Skeletal muscle satellite cell (primary cell): ENCODE measurements around the gene PPP1R15B. TPM values are rescaled to one million over a fixed set of nuclear protein-coding genes. Genes with fewer than 3 reads are reported as not detected.

ENCODE experiments used
- H3K27me3 ChIP-seq: 2 replicates; pipeline ENCODE4 v1.7.0; 2013; ENCODE audit warnings: low read length; ENCODE audit not compliant: control insufficient read depth, insufficient read depth
- H3K36me3 ChIP-seq: 2 replicates; pipeline ENCODE4 v1.7.0; 2013; ENCODE audit warnings: mild to moderate bottlenecking, control low read depth, low read length; ENCODE audit not compliant: insufficient read depth
- H3K4me1 ChIP-seq: 2 replicates; pipeline ENCODE4 v1.7.0; 2013; ENCODE audit warnings: low read length; ENCODE audit not compliant: control insufficient read depth, insufficient read depth
- H3K4me2 ChIP-seq: 2 replicates; pipeline ENCODE4 v1.7.0; 2013; ENCODE audit warnings: mild to moderate bottlenecking, low read length
- H3K4me3 ChIP-seq: 2 replicates; pipeline ENCODE4 v1.7.0; 2013; ENCODE audit warnings: low read length
- H3K9ac ChIP-seq: 2 replicates; pipeline ENCODE4 v1.7.0; 2013; ENCODE audit warnings: mild to moderate bottlenecking, low read depth, low read length, moderate library complexity
- H3K9me3 ChIP-seq: replicated peaks from 2 replicates; pipeline ENCODE4 v1.7.0; 2013; ENCODE audit warnings: mild to moderate bottlenecking, control low read depth, low read length
- small RNA-seq: library from RNA; depleted of rRNA; stranded (forward); fragments of <200 nt; gene quantifications from one replicate; pipeline ENCODE3, GENCODE V24; 2012

PPP1R15B gene

DNA sequence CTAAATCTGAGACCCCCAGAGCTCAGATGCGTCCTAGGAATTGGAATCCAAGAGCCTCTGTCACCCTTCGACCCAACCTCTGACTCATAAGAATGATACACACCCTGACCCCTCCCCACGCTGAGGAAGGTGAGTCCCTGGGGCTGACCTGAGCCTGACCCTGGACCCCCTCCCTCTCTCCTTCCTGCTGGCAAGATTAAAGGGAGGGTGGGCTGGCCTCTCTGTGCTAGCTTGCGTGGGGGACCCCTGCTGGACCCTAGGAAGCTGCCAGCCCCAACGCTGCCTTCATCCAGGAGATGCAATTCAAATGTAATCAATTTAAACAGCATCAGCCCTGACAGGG lies 52.5 kb downstream of the PPP1R15B start:
- no peaks in the 10 kb centered on the region for H3K9me3 ChIP-seq
- no peaks in the 10 kb centered on the region for H3K36me3 ChIP-seq
- no peak overlapping the region for H3K9ac ChIP-seq
- H3K4me2 ChIP-seq, result peak overlapping the region; percentile 61
- peak overlapping the region; percentile 57 for H3K4me3 ChIP-seq
- H3K27me3 ChIP-seq, result peaks cover 20% of the 10 kb centered on the region
- H3K4me1 ChIP-seq, result peaks cover 36% of the 10 kb centered on the region

DNA sequence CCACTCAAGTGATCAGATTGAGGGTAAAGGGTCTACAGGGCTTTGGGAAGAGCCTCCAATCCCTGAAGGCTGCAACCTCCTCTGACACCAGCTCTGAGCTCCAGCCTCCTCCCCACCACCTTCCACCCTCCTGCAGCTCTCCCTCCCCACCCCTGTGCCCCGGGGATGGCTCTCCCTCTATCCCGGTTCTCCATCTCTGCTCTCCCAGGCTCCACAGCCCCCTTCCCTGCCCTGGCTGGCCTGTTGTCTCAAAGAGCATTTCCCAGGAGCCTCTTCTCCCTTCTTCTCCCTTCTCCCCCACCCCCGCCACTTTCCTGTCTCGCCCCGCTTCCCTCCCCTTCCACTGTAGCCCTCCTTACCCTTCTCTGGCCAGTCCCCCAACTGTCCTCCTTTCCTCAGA lies 53.0 kb downstream of the PPP1R15B start:
- Histone ChIP-seq H3K27me3 (peaks cover 20% of the 10 kb centered on the region), H3K9me3 (no peaks in the 10 kb centered on the region), H3K4me2 (peak overlapping the region; percentile 61), H3K4me1 (peaks cover 36% of the 10 kb centered on the region), H3K36me3 (no peaks in the 10 kb centered on the region), H3K4me3 (peak overlapping the region; percentile 57), H3K9ac (no peak overlapping the region)

DNA sequence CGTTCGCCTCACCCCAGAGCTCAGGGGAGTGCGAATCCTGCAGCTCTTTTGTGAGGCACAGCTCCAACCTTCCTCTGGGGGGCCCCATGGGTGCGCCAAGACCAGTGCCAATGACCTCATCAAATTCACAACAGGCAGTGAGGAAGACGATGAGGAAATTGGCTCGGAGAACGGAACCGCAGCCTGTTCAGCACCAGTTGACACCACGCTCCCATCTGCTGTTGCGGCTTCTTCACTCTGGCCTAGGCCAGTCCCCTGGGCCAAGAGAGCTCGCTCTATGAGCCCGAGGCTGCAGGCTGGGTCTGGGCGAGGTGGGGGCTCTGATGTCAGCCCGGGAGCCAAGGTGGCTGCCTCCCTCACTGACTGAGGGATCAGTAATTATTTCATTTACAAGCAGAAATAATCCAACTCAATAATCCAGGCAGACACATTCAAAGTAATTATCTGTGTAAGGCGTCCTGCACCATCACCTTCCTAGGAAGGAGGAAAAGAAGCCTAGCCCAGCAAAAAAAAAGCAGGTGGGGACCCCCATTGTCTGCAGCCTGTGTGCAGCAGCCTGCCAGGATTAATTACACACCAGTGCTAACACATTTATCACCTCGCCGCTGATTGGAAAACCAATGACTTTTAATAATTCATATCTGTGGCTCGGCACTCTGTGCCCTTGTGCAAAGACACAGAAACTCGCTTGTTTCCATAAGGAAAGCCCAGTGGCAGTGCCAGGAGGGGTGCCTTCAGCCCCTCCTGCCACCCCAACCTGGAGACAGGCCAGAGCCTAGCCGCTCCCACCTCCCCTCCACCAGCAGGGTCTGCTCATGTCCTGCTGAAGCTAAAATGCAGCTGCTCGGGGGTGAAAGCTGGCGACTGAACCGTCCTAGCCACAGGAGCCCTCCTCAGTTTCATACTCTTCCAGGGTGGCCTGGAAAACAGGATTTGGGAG lies 53.8 kb downstream of the PPP1R15B start:
- peak overlapping the region; percentile 58 for H3K4me2 ChIP-seq
- peak overlapping the region; percentile 46 for H3K4me3 ChIP-seq
- H3K9me3 ChIP-seq, result no peaks in the 10 kb centered on the region
- peaks cover 20% of the 10 kb centered on the region for H3K27me3 ChIP-seq
- no peaks in the 10 kb centered on the region for H3K36me3 ChIP-seq
- no peak overlapping the region for H3K9ac ChIP-seq
- peaks cover 29% of the 10 kb centered on the region for H3K4me1 ChIP-seq

DNA sequence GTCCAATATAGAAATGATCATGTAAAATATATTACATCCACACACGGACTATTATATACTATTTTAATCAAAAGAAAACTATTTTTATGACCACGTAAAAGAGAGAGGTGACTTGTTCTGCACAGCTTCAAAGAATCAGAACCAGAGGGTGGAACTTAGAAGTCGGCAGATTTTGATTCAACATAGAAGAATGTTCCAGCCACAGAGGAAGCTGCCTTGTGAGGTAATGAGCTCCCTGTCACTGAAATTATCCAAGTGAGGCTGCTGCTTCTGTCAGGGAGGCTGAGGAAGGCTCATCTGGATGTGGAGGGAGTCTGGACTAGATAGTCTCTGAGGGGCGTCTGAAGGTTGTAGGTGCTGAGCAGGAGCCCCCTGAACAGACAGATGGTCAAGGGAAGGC lies 54.6 kb downstream of the PPP1R15B start:
- H3K4me3 ChIP-seq, result peak overlapping the region; percentile 42
- H3K9ac ChIP-seq, result no peak overlapping the region
- H3K27me3 ChIP-seq, result peaks cover 12% of the 10 kb centered on the region
- peaks cover 29% of the 10 kb centered on the region for H3K4me1 ChIP-seq
- H3K36me3 ChIP-seq, result no peaks in the 10 kb centered on the region
- H3K4me2 ChIP-seq, result peak overlapping the region; percentile 58
- H3K9me3 ChIP-seq, result no peaks in the 10 kb centered on the region

DNA sequence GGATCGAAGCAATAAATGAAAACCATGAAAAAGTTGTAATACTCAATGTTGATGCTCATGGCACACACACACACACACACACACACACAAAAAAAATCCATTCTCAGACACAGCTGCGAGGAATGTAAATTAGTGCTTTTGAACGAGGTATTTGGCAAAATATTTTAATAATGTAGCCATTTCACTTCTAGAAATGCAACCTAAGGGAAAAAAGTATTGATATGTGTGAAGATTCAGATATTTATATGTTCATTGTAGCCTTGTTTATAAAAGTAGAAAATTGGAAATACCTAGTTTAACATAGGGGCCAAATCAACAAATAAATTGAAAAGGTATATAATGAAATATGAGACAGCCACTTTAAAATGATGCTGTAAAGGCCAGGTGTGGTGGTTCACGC lies 55.7 kb downstream of the PPP1R15B start:
- peaks cover 29% of the 10 kb centered on the region for H3K4me1 ChIP-seq
- no peak overlapping the region for H3K9ac ChIP-seq
- H3K36me3 ChIP-seq, result no peaks in the 10 kb centered on the region
- H3K9me3 ChIP-seq, result no peaks in the 10 kb centered on the region
- no peak overlapping the region for H3K4me3 ChIP-seq
- H3K27me3 ChIP-seq, result peaks cover 11% of the 10 kb centered on the region
- no peak overlapping the region for H3K4me2 ChIP-seq

DNA sequence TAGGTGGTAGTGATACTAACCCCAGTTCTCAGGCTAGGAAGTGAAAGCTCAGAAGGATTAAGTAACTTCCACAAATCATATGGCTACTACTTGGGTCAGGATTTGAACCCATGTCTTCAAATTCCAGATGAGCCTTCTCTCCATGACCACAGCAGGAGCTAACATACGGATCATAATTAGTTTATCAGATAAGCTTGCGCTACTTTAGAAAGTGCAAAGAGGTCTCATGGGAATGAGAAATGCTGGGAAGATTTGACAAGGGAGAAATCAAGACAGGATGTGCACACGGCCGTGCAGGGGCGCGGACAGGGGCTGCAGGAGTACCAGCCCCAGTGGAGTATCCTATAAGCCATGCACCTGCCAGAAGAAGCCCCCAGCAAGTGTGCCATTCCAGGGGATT lies 57.0 kb downstream of the PPP1R15B start:
- Histone ChIP-seq H3K36me3 (no peaks in the 10 kb centered on the region), H3K4me2 (no peak overlapping the region), H3K9me3 (no peaks in the 10 kb centered on the region), H3K4me3 (no peak overlapping the region), H3K9ac (no peak overlapping the region), H3K4me1 (peaks cover 32% of the 10 kb centered on the region), H3K27me3 (peaks cover 18% of the 10 kb centered on the region)

Small RNAs within 50 kb of the gene (small RNA-seq; reads per million reads assigned to genes)
- gene AL606489.2, result not detected
